ENCODE measurements around the gene EEPD1.

- TF ChIP-seq POLR2A (IDR thresholded peaks at IDR 0.05) (no peak), CTCF (IDR thresholded peaks at IDR 0.05) (no peak)
Observed at GRCh38 chr7:36185092-36185491, 32.0 kb downstream of the EEPD1 start.
